ENCODE results near the gene HGD. TPM values are rescaled to one million over a fixed set of nuclear protein-coding genes. Genes with fewer than 3 reads are reported as not detected.
A peak's percentile ranks its signal among the peaks of the same experiment; 100 is the strongest.

HGD gene
- total and polyA plus RNA-seq, 2 of the 13 experiments (the other 11 are each of a cell fraction or from before 2014, with no cell fraction given) = 265 to 398 TPM

DNA sequence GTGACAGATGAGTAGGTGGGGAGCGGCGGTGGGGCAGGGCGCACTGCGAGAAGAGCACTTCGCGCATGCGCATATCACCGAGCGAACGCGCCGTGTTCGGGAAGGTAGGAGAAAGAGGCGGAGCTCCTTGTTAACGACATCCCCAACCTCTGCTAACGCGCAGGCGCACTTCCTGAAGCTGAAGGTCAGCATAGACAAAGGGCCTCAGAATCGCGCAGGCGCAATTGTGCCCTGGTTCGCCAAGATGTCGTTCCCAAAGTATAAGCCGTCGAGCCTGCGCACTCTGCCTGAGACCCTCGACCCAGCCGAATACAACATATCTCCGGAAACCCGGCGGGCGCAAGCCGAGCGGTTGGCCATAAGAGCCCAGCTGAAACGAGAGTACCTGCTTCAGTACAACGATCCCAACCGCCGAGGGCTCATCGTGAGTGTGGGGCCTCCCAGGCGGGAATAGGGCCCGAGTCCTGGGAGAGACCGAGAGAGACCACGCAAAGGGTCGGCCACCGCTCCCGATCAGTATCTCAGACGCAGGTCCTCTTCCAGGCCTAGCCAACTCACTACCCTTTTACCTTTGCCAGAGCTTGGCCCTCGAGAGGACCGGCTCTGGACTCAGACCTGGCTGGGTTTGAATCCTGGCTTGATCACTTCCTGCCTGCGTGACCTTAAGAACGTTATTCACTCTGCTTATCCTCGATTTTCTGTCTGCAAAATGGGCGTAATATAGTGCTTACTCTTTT is 85.8 kb downstream of the HGD start, which contains the start of gene NDUFB4 (continued):
- TF ChIP-seq, protein P1, sequence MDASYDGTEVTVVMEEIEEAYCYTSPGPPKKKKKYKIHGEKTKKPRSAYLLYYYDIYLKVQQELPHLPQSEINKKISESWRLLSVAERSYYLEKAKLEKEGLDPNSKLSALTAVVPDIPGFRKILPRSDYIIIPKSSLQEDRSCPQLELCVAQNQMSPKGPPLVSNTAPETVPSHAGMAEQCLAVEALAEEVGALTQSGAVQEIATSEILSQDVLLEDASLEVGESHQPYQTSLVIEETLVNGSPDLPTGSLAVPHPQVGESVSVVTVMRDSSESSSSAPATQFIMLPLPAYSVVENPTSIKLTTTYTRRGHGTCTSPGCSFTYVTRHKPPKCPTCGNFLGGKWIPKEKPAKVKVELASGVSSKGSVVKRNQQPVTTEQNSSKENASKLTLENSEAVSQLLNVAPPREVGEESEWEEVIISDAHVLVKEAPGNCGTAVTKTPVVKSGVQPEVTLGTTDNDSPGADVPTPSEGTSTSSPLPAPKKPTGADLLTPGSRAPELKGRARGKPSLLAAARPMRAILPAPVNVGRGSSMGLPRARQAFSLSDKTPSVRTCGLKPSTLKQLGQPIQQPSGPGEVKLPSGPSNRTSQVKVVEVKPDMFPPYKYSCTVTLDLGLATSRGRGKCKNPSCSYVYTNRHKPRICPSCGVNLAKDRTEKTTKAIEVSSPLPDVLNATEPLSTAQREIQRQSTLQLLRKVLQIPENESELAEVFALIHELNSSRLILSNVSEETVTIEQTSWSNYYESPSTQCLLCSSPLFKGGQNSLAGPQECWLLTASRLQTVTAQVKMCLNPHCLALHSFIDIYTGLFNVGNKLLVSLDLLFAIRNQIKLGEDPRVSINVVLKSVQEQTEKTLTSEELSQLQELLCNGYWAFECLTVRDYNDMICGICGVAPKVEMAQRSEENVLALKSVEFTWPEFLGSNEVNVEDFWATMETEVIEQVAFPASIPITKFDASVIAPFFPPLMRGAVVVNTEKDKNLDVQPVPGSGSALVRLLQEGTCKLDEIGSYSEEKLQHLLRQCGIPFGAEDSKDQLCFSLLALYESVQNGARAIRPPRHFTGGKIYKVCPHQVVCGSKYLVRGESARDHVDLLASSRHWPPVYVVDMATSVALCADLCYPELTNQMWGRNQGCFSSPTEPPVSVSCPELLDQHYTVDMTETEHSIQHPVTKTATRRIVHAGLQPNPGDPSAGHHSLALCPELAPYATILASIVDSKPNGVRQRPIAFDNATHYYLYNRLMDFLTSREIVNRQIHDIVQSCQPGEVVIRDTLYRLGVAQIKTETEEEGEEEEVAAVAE (CRISPR knock-in tag; IDR thresholded peaks at IDR 0.05; ENCODE audit: borderline replicate concordance) = peak; percentile 29; the same call in 1 of the 2 replicates
- TF ChIP-seq ZNF17 (CRISPR knock-in tag; IDR thresholded peaks at IDR 0.05) (no peak), TCF7L2 (IDR thresholded peaks at IDR 0.05; ENCODE audit: low read depth, low read length) (no peak), TCF12 (IDR thresholded peaks at IDR 0.05) (no peak), TCF12 (CRISPR knock-in tag; IDR thresholded peaks at IDR 0.05) (no peak), RFX3 (CRISPR knock-in tag; IDR thresholded peaks at IDR 0.05) (no peak), ZNF354B (CRISPR knock-in tag; IDR thresholded peaks at IDR 0.05) (no peak), ATRX (CRISPR knock-in tag; IDR thresholded peaks at IDR 0.05; ENCODE audit: borderline replicate concordance) (no peak), ZNF333 (CRISPR knock-in tag; IDR thresholded peaks at IDR 0.05; ENCODE audit: borderline replicate concordance) (no peak), ZFP36L2 (CRISPR knock-in tag; IDR thresholded peaks at IDR 0.05) (no peak; the same call in 1 of the 2 replicates), ZNF562 (CRISPR knock-in tag; IDR thresholded peaks at IDR 0.05; ENCODE audit: borderline replicate concordance) (no peak), MATR3 (CRISPR knock-in tag; IDR thresholded peaks at IDR 0.05) (no peak), ZMAT3 (CRISPR knock-in tag; conservative IDR thresholded peaks at IDR 0.05) (no peak; the same call in 1 of the 2 replicates), MYC (CRISPR knock-in tag; IDR thresholded peaks at IDR 0.05; ENCODE audit: borderline replicate concordance) (no peak; the same call in 1 of the 2 replicates), SRSF1 (optimal IDR thresholded peaks at IDR 0.05; ENCODE audit: low read depth, low read length) (no peak), ZSCAN25 (CRISPR knock-in tag; IDR thresholded peaks at IDR 0.05) (0 out of 2 replicates have a peak, but pooled peaks have one; percentile 39), TBX2 (CRISPR knock-in tag; IDR thresholded peaks at IDR 0.05; ENCODE audit: borderline replicate concordance) (peak; percentile 78), MXI1 (IDR thresholded peaks at IDR 0.05; ENCODE audit: borderline replicate concordance, low read depth, low read length) (peak; percentile 74; the same call in 1 of the 3 replicates), ZNF766 (CRISPR knock-in tag; IDR thresholded peaks at IDR 0.05; ENCODE audit: borderline replicate concordance) (0 out of 2 replicates have a peak, but pooled peaks have one; percentile 46), SOX6 (IDR thresholded peaks at IDR 0.05) (no peak), SOX6 (CRISPR knock-in tag; IDR thresholded peaks at IDR 0.05) (peak; percentile 46)
- TF ChIP-seq, protein P2, sequence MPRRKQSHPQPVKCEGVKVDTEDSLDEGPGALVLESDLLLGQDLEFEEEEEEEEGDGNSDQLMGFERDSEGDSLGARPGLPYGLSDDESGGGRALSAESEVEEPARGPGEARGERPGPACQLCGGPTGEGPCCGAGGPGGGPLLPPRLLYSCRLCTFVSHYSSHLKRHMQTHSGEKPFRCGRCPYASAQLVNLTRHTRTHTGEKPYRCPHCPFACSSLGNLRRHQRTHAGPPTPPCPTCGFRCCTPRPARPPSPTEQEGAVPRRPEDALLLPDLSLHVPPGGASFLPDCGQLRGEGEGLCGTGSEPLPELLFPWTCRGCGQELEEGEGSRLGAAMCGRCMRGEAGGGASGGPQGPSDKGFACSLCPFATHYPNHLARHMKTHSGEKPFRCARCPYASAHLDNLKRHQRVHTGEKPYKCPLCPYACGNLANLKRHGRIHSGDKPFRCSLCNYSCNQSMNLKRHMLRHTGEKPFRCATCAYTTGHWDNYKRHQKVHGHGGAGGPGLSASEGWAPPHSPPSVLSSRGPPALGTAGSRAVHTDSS (CRISPR knock-in tag; conservative IDR thresholded peaks at IDR 0.05) = no peak
- TF ChIP-seq, protein P3, sequence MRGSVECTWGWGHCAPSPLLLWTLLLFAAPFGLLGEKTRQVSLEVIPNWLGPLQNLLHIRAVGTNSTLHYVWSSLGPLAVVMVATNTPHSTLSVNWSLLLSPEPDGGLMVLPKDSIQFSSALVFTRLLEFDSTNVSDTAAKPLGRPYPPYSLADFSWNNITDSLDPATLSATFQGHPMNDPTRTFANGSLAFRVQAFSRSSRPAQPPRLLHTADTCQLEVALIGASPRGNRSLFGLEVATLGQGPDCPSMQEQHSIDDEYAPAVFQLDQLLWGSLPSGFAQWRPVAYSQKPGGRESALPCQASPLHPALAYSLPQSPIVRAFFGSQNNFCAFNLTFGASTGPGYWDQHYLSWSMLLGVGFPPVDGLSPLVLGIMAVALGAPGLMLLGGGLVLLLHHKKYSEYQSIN (CRISPR knock-in tag; IDR thresholded peaks at IDR 0.05; ENCODE audit: borderline replicate concordance) = no peak
- TF ChIP-seq, protein P4, sequence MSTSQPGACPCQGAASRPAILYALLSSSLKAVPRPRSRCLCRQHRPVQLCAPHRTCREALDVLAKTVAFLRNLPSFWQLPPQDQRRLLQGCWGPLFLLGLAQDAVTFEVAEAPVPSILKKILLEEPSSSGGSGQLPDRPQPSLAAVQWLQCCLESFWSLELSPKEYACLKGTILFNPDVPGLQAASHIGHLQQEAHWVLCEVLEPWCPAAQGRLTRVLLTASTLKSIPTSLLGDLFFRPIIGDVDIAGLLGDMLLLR (CRISPR knock-in tag; IDR thresholded peaks at IDR 0.05) = no peak

All from HepG2 (cell line).